GM19328 (cell line): ENCODE measurements around the gene ITCH.
"Not testable (repeated sequence)": the region's sequence is repeated elsewhere in the genome, so short reads cannot be mapped to it uniquely, and the experiment has no call there.

Experiments used
- ATAC-seq: cut with Tn5 transposase; IDR thresholded peaks from one replicate; pipeline ENCODE4 v1.9.1; 2021; ENCODE audit warnings: mild to moderate bottlenecking, moderate library complexity; ENCODE audit not compliant: unreplicated experiment

Gene ITCH

GRCh38 chr20:34343458-34344211 is 19.4 kb upstream of the ITCH start:
- no peak for ATAC-seq

- ATAC-seq, result no peak
These were observed 18.8 kb upstream of the ITCH start for GRCh38 chr20:34344238-34344637.

- no peak for ATAC-seq
These were observed 17.7 kb upstream of the ITCH start for GRCh38 chr20:34345402-34345736.

- ATAC-seq, result not testable (repeated sequence)
These were observed 17.1 kb upstream of the ITCH start for GRCh38 chr20:34345839-34346532.

GRCh38 chr20:34346533-34346865 is 16.6 kb upstream of the ITCH start:
- ATAC-seq, result not testable (repeated sequence)

GRCh38 chr20:34347571-34347970 is 15.5 kb upstream of the ITCH start:
- no peak for ATAC-seq

GRCh38 chr20:34350095-34350494 is 13.0 kb upstream of the ITCH start:
- ATAC-seq, result no peak

- not testable (repeated sequence) for ATAC-seq
These were observed 9.6 kb upstream of the ITCH start for GRCh38 chr20:34353467-34353866.

GRCh38 chr20:34355427-34355826 is 7.6 kb upstream of the ITCH start:
- no peak for ATAC-seq

- not testable (repeated sequence) for ATAC-seq
These were observed 3.3 kb upstream of the ITCH start for GRCh38 chr20:34359729-34360128.

GRCh38 chr20:34362502-34363061 is 491 bp upstream of the ITCH start:
- no peak for ATAC-seq

GRCh38 chr20:34363465-34364222 is 571 bp downstream of the ITCH start:
- peak; percentile 21 for ATAC-seq

GRCh38 chr20:34364223-34364506 is 1.1 kb downstream of the ITCH start:
- no peak for ATAC-seq

GRCh38 chr20:34365765-34366213 is 2.7 kb downstream of the ITCH start:
- no peak for ATAC-seq

GRCh38 chr20:34367155-34367554 is 4.1 kb downstream of the ITCH start:
- no peak for ATAC-seq

GRCh38 chr20:34367911-34368310 is 4.8 kb downstream of the ITCH start:
- not testable (repeated sequence) for ATAC-seq

- ATAC-seq, result no peak
These were observed 5.5 kb downstream of the ITCH start for GRCh38 chr20:34368547-34368946.

GRCh38 chr20:34369265-34369664 is 6.2 kb downstream of the ITCH start:
- no peak for ATAC-seq

GRCh38 chr20:34370062-34370461 is 7.0 kb downstream of the ITCH start:
- no peak for ATAC-seq

GRCh38 chr20:34373445-34373844 is 10.4 kb downstream of the ITCH start:
- ATAC-seq, result no peak

GRCh38 chr20:34374209-34374760 is 11.2 kb downstream of the ITCH start:
- ATAC-seq, result no peak
